H1 (cell line): ENCODE results near the gene CNGA2. TPM values are rescaled to one million over a fixed set of nuclear protein-coding genes. Genes with fewer than 3 reads are reported as not detected.

Experiments
- CREB1 ChIP-seq: IDR thresholded peaks from 2 replicates; pipeline ENCODE4 v1.6.1; 2012; ENCODE audit warnings: inconsistent platforms
- SIRT6 ChIP-seq: IDR thresholded peaks from one replicate; pipeline ENCODE4 v1.7.1; 2012; ENCODE audit warnings: low read length, inconsistent platforms
- polyA plus RNA-seq, 7 experiments: library from polyadenylated mRNA; depleted of rRNA in 3 of 7; stranded (reverse) in 5 of 7; unstranded in 2 of 7; fragments of >200 nt in 5 of 7; fragments of 200-250 nt in 2 of 7; gene quantifications; 1 replicate in 5 of 7; 2 replicates in 1 of 7; 4 replicates in 1 of 7; pipeline versions ENCODE4 v1.2.1 to v1.2.3, GENCODE V29; 2011 to 2013; ENCODE audit warnings: missing spikeins in 2 of 7, mixed read lengths in 2 of 7
- total RNA-seq: library from RNA; stranded (reverse); fragmentation: NEBNext Ultra II Directional; extraction: Animal tissue kit (Norgen Biotek cat#: 25700); gene quantifications from 2 replicates; pipeline ENCODE4 v1.2.1, GENCODE V29; 2021

Gene CNGA2
- total and polyA plus RNA-seq, 2 of the 8 experiments (the other 6 are each of a cell fraction or from before 2014, with no cell fraction given): not detected

DNA sequence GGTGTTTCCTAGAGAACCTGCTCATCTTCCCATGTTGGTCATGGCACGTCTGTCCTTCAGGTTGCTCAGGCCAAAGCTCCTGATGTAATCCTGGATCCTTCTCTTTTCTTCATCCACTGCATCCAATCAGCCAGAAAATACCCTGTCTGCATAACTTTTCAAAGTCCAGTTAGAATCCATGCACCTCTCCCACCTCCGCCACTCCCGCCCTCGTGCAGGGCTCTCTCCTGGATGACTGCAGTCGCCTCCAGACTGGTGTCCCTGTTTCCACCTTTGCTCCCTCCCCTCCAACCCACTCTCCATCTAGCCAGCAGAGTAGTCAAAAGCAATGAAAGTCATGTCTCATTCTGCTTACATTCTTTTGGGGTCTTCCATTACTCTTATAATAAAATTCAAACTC, 16.0 kb downstream of the CNGA2 start (continued):
- TF ChIP-seq SIRT6 (no peak), CREB1 (no peak)
